Measurements from ENCODE around the gene ABCA3.

Gene ABCA3

DNA sequence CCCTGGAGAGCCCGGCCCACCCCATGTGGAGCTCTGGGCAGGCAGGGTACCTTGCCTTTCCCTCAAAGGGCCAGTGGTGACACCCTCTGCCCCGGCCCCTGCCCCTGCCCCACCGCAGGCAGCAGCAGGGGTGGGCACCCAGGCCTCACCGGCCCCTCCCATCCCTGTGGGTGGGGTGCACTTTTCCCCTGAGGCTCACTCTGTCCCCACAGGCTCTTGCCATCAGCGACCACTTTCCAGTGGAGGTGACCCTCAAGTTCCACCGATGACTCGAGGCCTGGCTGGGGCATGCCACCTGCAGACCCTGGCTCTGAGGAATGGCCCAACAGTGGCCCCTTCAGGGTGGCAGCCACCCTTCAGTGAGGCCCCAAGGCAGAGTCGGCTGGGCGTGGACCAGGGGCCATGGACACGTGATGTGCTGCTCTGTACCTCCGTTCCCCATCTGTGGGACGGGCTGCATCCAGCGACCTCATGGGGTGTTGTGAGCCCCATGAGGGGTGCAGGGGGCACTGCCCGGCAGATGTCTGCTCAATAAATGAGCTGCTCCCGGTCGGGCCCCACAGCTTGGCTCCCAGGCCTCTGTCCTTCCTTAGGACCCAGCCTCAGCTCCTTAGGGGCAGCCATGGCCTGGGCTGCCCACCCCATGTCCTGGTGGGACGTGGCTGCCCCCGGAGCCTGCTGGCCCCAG lies 102.2 kb downstream of the ABCA3 start:
- no peak overlapping the region for H3K27ac ChIP-seq
- TF ChIP-seq, protein P1, sequence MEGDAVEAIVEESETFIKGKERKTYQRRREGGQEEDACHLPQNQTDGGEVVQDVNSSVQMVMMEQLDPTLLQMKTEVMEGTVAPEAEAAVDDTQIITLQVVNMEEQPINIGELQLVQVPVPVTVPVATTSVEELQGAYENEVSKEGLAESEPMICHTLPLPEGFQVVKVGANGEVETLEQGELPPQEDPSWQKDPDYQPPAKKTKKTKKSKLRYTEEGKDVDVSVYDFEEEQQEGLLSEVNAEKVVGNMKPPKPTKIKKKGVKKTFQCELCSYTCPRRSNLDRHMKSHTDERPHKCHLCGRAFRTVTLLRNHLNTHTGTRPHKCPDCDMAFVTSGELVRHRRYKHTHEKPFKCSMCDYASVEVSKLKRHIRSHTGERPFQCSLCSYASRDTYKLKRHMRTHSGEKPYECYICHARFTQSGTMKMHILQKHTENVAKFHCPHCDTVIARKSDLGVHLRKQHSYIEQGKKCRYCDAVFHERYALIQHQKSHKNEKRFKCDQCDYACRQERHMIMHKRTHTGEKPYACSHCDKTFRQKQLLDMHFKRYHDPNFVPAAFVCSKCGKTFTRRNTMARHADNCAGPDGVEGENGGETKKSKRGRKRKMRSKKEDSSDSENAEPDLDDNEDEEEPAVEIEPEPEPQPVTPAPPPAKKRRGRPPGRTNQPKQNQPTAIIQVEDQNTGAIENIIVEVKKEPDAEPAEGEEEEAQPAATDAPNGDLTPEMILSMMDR (conservative IDR thresholded peaks at IDR 0.05): no peak
- TF ChIP-seq ZFX (IDR thresholded peaks at IDR 0.05): no peak

- TF ChIP-seq, protein P1 (conservative IDR thresholded peaks at IDR 0.05): no peak
- TF ChIP-seq ZFX (IDR thresholded peaks at IDR 0.05): no peak
- H3K27ac ChIP-seq: no peak overlapping the region
Measured at GRCh38 chr16:2237493-2238149, 102.9 kb downstream of the ABCA3 start.

- no peak overlapping the region for H3K27ac ChIP-seq
- TF ChIP-seq, protein P1 (conservative IDR thresholded peaks at IDR 0.05): no peak
- TF ChIP-seq ZFX (IDR thresholded peaks at IDR 0.05): no peak
Measured at GRCh38 chr16:2237102-2237482, 103.4 kb downstream of the ABCA3 start.

DNA sequence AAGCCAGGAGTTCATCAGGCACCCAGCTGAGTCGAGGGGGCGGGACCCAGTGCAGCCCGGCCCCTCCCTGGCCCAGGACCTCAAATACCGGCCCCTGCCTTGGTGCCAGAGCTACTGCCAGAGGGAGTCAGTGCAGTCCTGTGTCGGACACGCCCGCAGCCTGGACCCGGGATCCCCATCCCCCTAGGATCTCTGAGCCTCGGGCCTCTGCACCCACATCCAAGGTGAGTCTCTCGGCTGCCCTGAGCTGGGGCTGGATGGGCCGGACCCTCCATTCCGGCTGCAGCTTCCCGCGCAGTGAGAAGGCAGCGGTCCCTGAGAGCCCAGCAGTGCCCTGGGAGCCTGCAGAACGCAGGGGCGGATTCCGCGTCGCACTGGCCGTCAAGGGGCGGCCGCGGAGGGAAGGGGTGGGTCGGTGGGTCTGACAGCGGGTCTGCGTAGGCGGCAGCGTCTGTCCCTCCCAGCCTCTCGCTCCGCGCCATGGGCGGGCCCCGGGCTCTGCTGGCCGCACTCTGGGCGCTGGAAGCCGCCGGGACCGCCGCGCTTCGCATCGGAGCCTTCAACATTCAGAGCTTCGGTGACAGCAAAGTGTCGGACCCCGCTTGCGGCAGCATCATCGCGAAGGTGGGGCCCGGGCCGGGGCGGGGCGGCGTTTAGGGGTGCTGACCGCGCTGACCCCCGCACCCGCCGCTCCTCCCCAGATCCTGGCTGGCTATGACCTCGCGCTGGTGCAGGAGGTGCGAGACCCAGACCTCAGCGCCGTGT lies 104.0 kb downstream of the ABCA3 start, which contains the start of gene DNASE1L2:
DNASE1L2 (plus strand) TSS at position 108 of the 765 bp plus-strand sequence; CDS start at position 481, 373 bp downstream.
- H3K27ac ChIP-seq: no peak within 1 kb of the TSS
- TF ChIP-seq, protein P1 (conservative IDR thresholded peaks at IDR 0.05): no peak
- no peak for TF ChIP-seq ZFX (IDR thresholded peaks at IDR 0.05)

GRCh38 chr16:2235695-2236336 lies 104.7 kb downstream of the ABCA3 start:
- TF ChIP-seq ZFX (IDR thresholded peaks at IDR 0.05): no peak
- TF ChIP-seq, protein P1 (conservative IDR thresholded peaks at IDR 0.05): no peak
- no peak overlapping the region for H3K27ac ChIP-seq

DNA sequence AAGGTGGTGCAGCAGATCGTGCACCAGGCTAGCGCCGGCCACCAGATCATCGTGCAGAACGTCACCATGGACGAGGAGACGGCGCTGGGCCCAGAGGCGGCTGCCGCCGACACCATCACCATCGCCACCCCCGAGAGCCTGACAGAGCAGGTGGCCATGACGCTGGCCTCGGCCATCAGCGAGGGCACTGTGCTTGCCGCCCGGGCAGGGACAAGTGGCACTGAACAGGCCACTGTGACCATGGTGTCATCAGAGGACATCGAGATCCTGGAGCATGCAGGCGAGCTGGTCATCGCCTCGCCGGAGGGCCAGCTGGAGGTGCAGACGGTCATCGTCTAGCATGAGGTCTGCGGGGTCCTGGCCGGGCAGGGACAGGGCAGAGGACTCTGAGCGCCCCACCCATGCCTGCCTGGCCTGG lies 105.3 kb downstream of the ABCA3 start:
- TF ChIP-seq, protein P1 (conservative IDR thresholded peaks at IDR 0.05): no peak
- TF ChIP-seq ZFX (IDR thresholded peaks at IDR 0.05): no peak

More for the DNA sequence above, 105.3 kb downstream of the ABCA3 start:
- no peak overlapping the region for H3K27ac ChIP-seq

All from C4-2B (cell line).